DMS 273 (cell line): ENCODE results near the gene NRG2.

Source experiments
- DNase-seq: peaks from one replicate; lab custom pipeline; 2025; ENCODE audit not compliant: unreplicated experiment; lab: John Stamatoyannopoulos, UW

Gene NRG2

GRCh38 chr5:139951983-139952382 is 91.1 kb downstream of the NRG2 start:
- DNase-seq, result no peak

GRCh38 chr5:139951296-139951924 is 91.7 kb downstream of the NRG2 start:
- no peak for DNase-seq

GRCh38 chr5:139950436-139950835 is 92.7 kb downstream of the NRG2 start:
- DNase-seq, result peak; percentile 11

GRCh38 chr5:139949710-139950109 is 93.4 kb downstream of the NRG2 start:
- no peak for DNase-seq

- DNase-seq, result no peak
Measured at GRCh38 chr5:139947727-139948126, 95.4 kb downstream of the NRG2 start.

- no peak for DNase-seq
Measured at GRCh38 chr5:139946440-139946839, 96.7 kb downstream of the NRG2 start.

- DNase-seq, result no peak
Measured at GRCh38 chr5:139946006-139946405, 97.1 kb downstream of the NRG2 start.

GRCh38 chr5:139942243-139942642 is 100.9 kb downstream of the NRG2 start:
- no peak for DNase-seq

- no peak for DNase-seq
Measured at GRCh38 chr5:139930406-139930805, 112.7 kb downstream of the NRG2 start.

GRCh38 chr5:139926797-139927503 is 116.1 kb downstream of the NRG2 start:
- DNase-seq, result peak; percentile 34

GRCh38 chr5:139925650-139926640 is 117.2 kb downstream of the NRG2 start:
- peak; percentile 37 for DNase-seq

- no peak for DNase-seq
Measured at GRCh38 chr5:139925216-139925562, 117.9 kb downstream of the NRG2 start.

GRCh38 chr5:139924294-139925215 is 118.5 kb downstream of the NRG2 start:
- DNase-seq, result no peak

GRCh38 chr5:139919308-139919707 is 123.8 kb downstream of the NRG2 start:
- DNase-seq, result no peak

GRCh38 chr5:139915834-139916233 is 127.3 kb downstream of the NRG2 start:
- DNase-seq, result no peak

- no peak for DNase-seq
Measured at GRCh38 chr5:139915266-139915665, 127.8 kb downstream of the NRG2 start.

GRCh38 chr5:139914218-139914807 is 128.8 kb downstream of the NRG2 start:
- no peak for DNase-seq

GRCh38 chr5:139912804-139913203 is 130.3 kb downstream of the NRG2 start:
- peak; percentile 34 for DNase-seq

GRCh38 chr5:139912158-139912557 is 130.9 kb downstream of the NRG2 start:
- DNase-seq, result no peak

GRCh38 chr5:139911425-139912120 is 131.5 kb downstream of the NRG2 start:
- DNase-seq, result no peak
